Endothelial cell of umbilical vein (primary cell): ENCODE data around the gene OR9Q1. TPM values are rescaled to one million over a fixed set of nuclear protein-coding genes. Genes with fewer than 3 reads are reported as not detected.

Experiments
- BruUV-seq: library from RNA; stranded (reverse); fragments of 400-500 nt; replicated peaks from 2 replicates; lab custom pipeline; 2021; lab: Mats Ljungman, UMichigan
- CTCF ChIA-PET: fragments of 300-600, 350-600 bp; sonication (Branson Sonifier 250); formaldehyde crosslinking; loops from one replicate; lab custom pipeline; 2021; ENCODE audit warnings: antibody characterized with exemption, inconsistent platforms; lab: Charles Lee
- POLR2A ChIA-PET: fragments of 300-600, 350-600 bp; sonication (Branson Sonifier 250); formaldehyde crosslinking; loops from one replicate; lab custom pipeline; 2021; ENCODE audit warnings: antibody characterized with exemption, inconsistent platforms; lab: Charles Lee
- DNase-seq: peaks from one replicate; pipeline ENCODE4 v3.0.0-alpha.2; 2011; ENCODE audit warnings: low read depth, low spot score
- FAIRE-seq: peaks from 2 replicates; lab custom pipeline; 2011; peaks lifted over from hg19 to GRCh38; lab: Jason Lieb, UNC
- H2AFZ ChIP-seq: 2 replicates; pipeline ENCODE4 v1.6.0; 2012; ENCODE audit warnings: low read depth, low read length, control low read depth, inconsistent platforms
- H3K27ac ChIP-seq: 2 replicates; pipeline ENCODE4 v1.5.1; 2011; ENCODE audit warnings: low read depth, mild to moderate bottlenecking, control low read depth, low read length, moderate library complexity; ENCODE audit not compliant: insufficient read depth
- H3K27me3 ChIP-seq, 2 experiments: 2 replicates each; pipeline versions ENCODE4 v1.6.0 to v1.6.1; 2011; ENCODE audit warnings: low read length in 2 of 2, mixed read lengths in 1 of 2; ENCODE audit not compliant: control insufficient read depth in 2 of 2, insufficient read depth in 2 of 2
- H3K36me3 ChIP-seq, 2 experiments: 2 replicates in 1 of 2; 3 replicates in 1 of 2; pipeline ENCODE4 v1.5.1; 2011; ENCODE audit warnings: low read length in 2 of 2, mild to moderate bottlenecking in 1 of 2, moderate library complexity in 1 of 2; ENCODE audit not compliant: control insufficient read depth in 2 of 2, insufficient read depth in 2 of 2; ENCODE audit errors: extremely low read depth in 1 of 2
- H3K4me1 ChIP-seq: 3 replicates; pipeline ENCODE4 v1.5.1; 2011; ENCODE audit warnings: mild to moderate bottlenecking, low read length; ENCODE audit not compliant: control insufficient read depth, insufficient read depth; ENCODE audit errors: extremely low read depth
- H3K4me2 ChIP-seq: 2 replicates; pipeline ENCODE4 v1.6.1; 2011; ENCODE audit warnings: low read length, control low read depth, mixed read lengths; ENCODE audit not compliant: insufficient read depth
- H3K4me3 ChIP-seq, 3 experiments: fragments of 200-600 bp in 1 of 3; sonication (generic), shearing (Covaris generic) in 1 of 3; replicated peaks in 1 of 3; 2 replicates each; pipeline ENCODE4 v1.5.1; 2011 to 2016; ENCODE audit warnings: control low read depth in 3 of 3, low read length in 3 of 3, mild to moderate bottlenecking in 2 of 3, inconsistent platforms in 1 of 3, low read depth in 1 of 3, moderate library complexity in 1 of 3; ENCODE audit not compliant: insufficient read depth in 1 of 3
- H3K79me2 ChIP-seq: 2 replicates; pipeline ENCODE4 v1.6.0; 2012; ENCODE audit warnings: low read length, inconsistent platforms; ENCODE audit not compliant: control insufficient read depth, insufficient read depth
- H3K9ac ChIP-seq: replicated peaks from 2 replicates; pipeline ENCODE3; 2011; ENCODE audit warnings: low read length, control low read depth; ENCODE audit not compliant: insufficient read depth; ENCODE audit errors: extremely low read depth
- H3K9me1 ChIP-seq: replicated peaks from 3 replicates; pipeline ENCODE4 v1.6.0; 2011; ENCODE audit warnings: mild to moderate bottlenecking, low read length; ENCODE audit not compliant: control insufficient read depth, insufficient read depth; ENCODE audit errors: extremely low read depth
- H3K9me3 ChIP-seq: replicated peaks from 2 replicates; pipeline ENCODE4 v1.5.1; 2012; ENCODE audit warnings: low read length, inconsistent platforms; ENCODE audit not compliant: control insufficient read depth, insufficient read depth
- H4K20me1 ChIP-seq: replicated peaks from 2 replicates; pipeline ENCODE3; 2011; ENCODE audit warnings: mild to moderate bottlenecking, low read length; ENCODE audit not compliant: control insufficient read depth, insufficient read depth; ENCODE audit errors: extremely low read depth
- EZH2 ChIP-seq: IDR thresholded peaks from 2 replicates; pipeline ENCODE4 v1.6.1; 2012; ENCODE audit warnings: borderline replicate concordance, low read depth, mild to moderate bottlenecking, moderate library complexity, low read length, inconsistent platforms; ENCODE audit not compliant: severe bottlenecking
- FOS ChIP-seq: IDR thresholded peaks from 2 replicates; pipeline ENCODE4 v1.6.1; 2011; ENCODE audit warnings: mild to moderate bottlenecking, low read length, moderate library complexity, borderline replicate concordance; ENCODE audit not compliant: insufficient read depth
- GATA2 ChIP-seq: IDR thresholded peaks from 2 replicates; pipeline ENCODE4 v1.7.0; 2011; ENCODE audit warnings: low read depth, mild to moderate bottlenecking, moderate library complexity, mixed read lengths, low read length; ENCODE audit not compliant: insufficient read length, insufficient read depth
- JUN ChIP-seq: IDR thresholded peaks from 2 replicates; pipeline ENCODE4 v1.6.1; 2011; ENCODE audit warnings: borderline replicate concordance, low read depth; ENCODE audit not compliant: insufficient read length, insufficient read depth
- MYC ChIP-seq: IDR thresholded peaks from one replicate; pipeline ENCODE4 v1.6.1; 2011; ENCODE audit warnings: mild to moderate bottlenecking, low read depth, low read length
- POLR2A ChIP-seq: IDR thresholded peaks from 2 replicates; pipeline ENCODE4 v1.6.1; 2012; ENCODE audit warnings: low read depth, mild to moderate bottlenecking, control low read depth, low read length
- POLR2AphosphoS5 ChIP-seq: IDR thresholded peaks from 2 replicates; pipeline ENCODE4 v1.6.1; 2012; ENCODE audit warnings: low read depth, mild to moderate bottlenecking, control low read depth, low read length, moderate library complexity; ENCODE audit not compliant: insufficient read depth
- dilution Hi-C: fragments of 300-500 bp; cut with MboI; formaldehyde crosslinking; loops from one replicate; pipeline ENCODE4 v1.15.0; 2019; ENCODE audit warnings: low sequenced_read_pairs; ENCODE audit not compliant: extremely low pct_ligation_motif_present
- intact Hi-C: fragments of 100-400 bp; cut with micrococcal nuclease; formaldehyde crosslinking; loops from one replicate; pipeline ENCODE4 v1.10.0; 2022
- polyA plus RNA-seq, 4 experiments: library from polyadenylated mRNA; depleted of rRNA in 3 of 4; stranded (reverse) in 3 of 4; unstranded in 1 of 4; fragments of >200 nt; gene quantifications; 2 replicates each; pipeline versions ENCODE4 v1.2.1 to v1.2.3, GENCODE V29; 2011 to 2012; ENCODE audit warnings: missing spikeins in 1 of 4
- total RNA-seq: library from RNA; stranded (reverse); gene quantifications from 2 replicates; pipeline ENCODE4 v1.2.3, GENCODE V29; 2021
- TF ChIP-seq, protein P1 (sequence below): IDR thresholded peaks from 2 replicates; pipeline ENCODE4 v1.6.1; 2011; ENCODE audit not compliant: insufficient read depth, insufficient read length
- TF ChIP-seq, protein P2 (sequence below), 2 donors: IDR thresholded peaks; 1 replicate in 1 of 2; 2 replicates in 1 of 2; pipeline ENCODE4 v1.5.1; 2011; ENCODE audit warnings: low read length in 2 of 2, mild to moderate bottlenecking in 2 of 2, moderate library complexity in 2 of 2, control low read depth in 1 of 2, inconsistent platforms in 1 of 2, low read depth in 1 of 2; ENCODE audit not compliant: insufficient read depth in 1 of 2; ENCODE audit errors: extremely low read depth in 1 of 2

Gene OR9Q1
- total and polyA plus RNA-seq, 2 donors (not counting 3 experiments of a cell fraction or from before 2014, with no cell fraction given): not detected

DNA sequence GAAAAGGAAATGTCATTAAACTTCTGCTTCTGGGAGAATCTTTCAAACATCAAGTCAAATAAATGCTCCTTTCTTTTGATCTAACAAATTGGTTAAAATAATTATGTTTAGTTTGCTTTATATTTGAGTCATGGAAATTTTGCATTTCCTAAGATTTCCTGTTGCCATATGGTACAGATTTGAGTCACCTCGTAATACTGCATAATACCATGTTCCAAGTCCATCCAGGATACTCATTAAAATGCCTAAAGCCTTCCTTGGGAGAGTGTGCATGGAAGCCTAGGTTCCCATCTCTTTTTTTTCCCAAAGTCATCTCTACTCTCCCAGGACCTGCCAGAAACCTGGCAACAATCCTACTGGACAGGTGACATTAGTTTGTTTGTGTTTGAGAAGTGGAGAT, 97.4 kb downstream of the OR9Q1 start:
- ChIA-PET CTCF (no interaction called here), POLR2A (no interaction called here)
- H3K79me2 ChIP-seq: no peaks in the 10 kb centered on the region
- TF ChIP-seq, protein P1, sequence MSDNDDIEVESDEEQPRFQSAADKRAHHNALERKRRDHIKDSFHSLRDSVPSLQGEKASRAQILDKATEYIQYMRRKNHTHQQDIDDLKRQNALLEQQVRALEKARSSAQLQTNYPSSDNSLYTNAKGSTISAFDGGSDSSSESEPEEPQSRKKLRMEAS: no peak
- TF ChIP-seq, protein P2, sequence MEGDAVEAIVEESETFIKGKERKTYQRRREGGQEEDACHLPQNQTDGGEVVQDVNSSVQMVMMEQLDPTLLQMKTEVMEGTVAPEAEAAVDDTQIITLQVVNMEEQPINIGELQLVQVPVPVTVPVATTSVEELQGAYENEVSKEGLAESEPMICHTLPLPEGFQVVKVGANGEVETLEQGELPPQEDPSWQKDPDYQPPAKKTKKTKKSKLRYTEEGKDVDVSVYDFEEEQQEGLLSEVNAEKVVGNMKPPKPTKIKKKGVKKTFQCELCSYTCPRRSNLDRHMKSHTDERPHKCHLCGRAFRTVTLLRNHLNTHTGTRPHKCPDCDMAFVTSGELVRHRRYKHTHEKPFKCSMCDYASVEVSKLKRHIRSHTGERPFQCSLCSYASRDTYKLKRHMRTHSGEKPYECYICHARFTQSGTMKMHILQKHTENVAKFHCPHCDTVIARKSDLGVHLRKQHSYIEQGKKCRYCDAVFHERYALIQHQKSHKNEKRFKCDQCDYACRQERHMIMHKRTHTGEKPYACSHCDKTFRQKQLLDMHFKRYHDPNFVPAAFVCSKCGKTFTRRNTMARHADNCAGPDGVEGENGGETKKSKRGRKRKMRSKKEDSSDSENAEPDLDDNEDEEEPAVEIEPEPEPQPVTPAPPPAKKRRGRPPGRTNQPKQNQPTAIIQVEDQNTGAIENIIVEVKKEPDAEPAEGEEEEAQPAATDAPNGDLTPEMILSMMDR (IDR thresholded peaks at IDR 0.05; ENCODE audit: extremely low read depth in 1 of 2, insufficient read depth in 1 of 2, low read depth in 1 of 2, low read length in 2 of 2): no peak
- TF ChIP-seq MYC: no peak
- no peak for TF ChIP-seq GATA2
- no peak for TF ChIP-seq POLR2A
- TF ChIP-seq POLR2AphosphoS5: no peak
- TF ChIP-seq JUN: no peak
- TF ChIP-seq FOS: no peak
- TF ChIP-seq EZH2: no peak
- FAIRE-seq: no peak
- H3K4me2 ChIP-seq: no peak overlapping the region
- no peak overlapping the region for H2AFZ ChIP-seq
- no peaks in the 10 kb centered on the region for H3K36me3 ChIP-seq
- H3K27me3 ChIP-seq: no peaks in the 10 kb centered on the region
- intact Hi-C loops: no loop called here
- H4K20me1 ChIP-seq: no peaks in the 10 kb centered on the region
- dilution Hi-C loops: no loop called here
- H3K27ac ChIP-seq: no peak overlapping the region
- no peak overlapping the region for H3K4me3 ChIP-seq
- no peak overlapping the region for H3K9ac ChIP-seq
- H3K9me3 ChIP-seq: no peaks in the 10 kb centered on the region
- no peaks in the 10 kb centered on the region for H3K4me1 ChIP-seq
- H3K9me1 ChIP-seq: no peaks in the 10 kb centered on the region
- no TSS peak for BruUV-seq
- no peak for DNase-seq
